BLaER1 (cell line): Measurements from ENCODE around the gene CEP128.

ENCODE experiments used
- H3K27ac ChIP-seq: shearing (Covaris generic); formaldehyde crosslinking; 2 replicates; pipeline ENCODE4 v1.8.1; 2022
- H3K27me3 ChIP-seq: shearing (Covaris generic); formaldehyde crosslinking; 2 replicates; pipeline ENCODE4 v1.8.1; 2022
- H3K36me3 ChIP-seq: shearing (Covaris generic); formaldehyde crosslinking; 2 replicates; pipeline ENCODE4 v1.8.1; 2022
- H3K4me1 ChIP-seq: shearing (Covaris generic); formaldehyde crosslinking; 2 replicates; pipeline ENCODE4 v1.8.1; 2022
- H3K4me2 ChIP-seq: shearing (Covaris generic); formaldehyde crosslinking; 2 replicates; pipeline ENCODE4 v1.8.1; 2022
- H3K4me3 ChIP-seq: shearing (Covaris generic); formaldehyde crosslinking; 2 replicates; pipeline ENCODE4 v1.8.1; 2022
- H3K9ac ChIP-seq: shearing (Covaris generic); formaldehyde crosslinking; 2 replicates; pipeline ENCODE4 v1.8.1; 2022
- H3K9me3 ChIP-seq: shearing (Covaris generic); formaldehyde crosslinking; 2 replicates; pipeline ENCODE4 v1.8.1; 2022
- H4K20me1 ChIP-seq: shearing (Covaris generic); formaldehyde crosslinking; 2 replicates; pipeline ENCODE4 v1.8.1; 2022
- Cebpa-rat ChIP-seq: shearing (Covaris generic); IDR thresholded peaks from 2 replicates; pipeline ENCODE4 v1.8.1; 2022

Gene CEP128

GRCh38 chr14:80576401-80576800 lies 365.1 kb downstream of the CEP128 start:
- H3K36me3 ChIP-seq: 0 out of 2 replicates have a peak, but pooled peaks cover 5% of the 10 kb centered on the region
- no peaks in the 10 kb centered on the region for H3K9me3 ChIP-seq
- no peak overlapping the region for H3K4me3 ChIP-seq
- H4K20me1 ChIP-seq: no peaks in the 10 kb centered on the region
- H3K4me1 ChIP-seq: no peaks in the 10 kb centered on the region
- no peak overlapping the region for H3K27ac ChIP-seq
- H3K27me3 ChIP-seq: no peaks in the 10 kb centered on the region
- no peak overlapping the region for H3K4me2 ChIP-seq
- H3K9ac ChIP-seq: no peak overlapping the region
- TF ChIP-seq Cebpa-rat: no peak

GRCh38 chr14:80575763-80576162 lies 365.8 kb downstream of the CEP128 start:
- no peak for TF ChIP-seq Cebpa-rat
- H3K4me2 ChIP-seq: no peak overlapping the region
- 0 out of 2 replicates have a peak, but pooled peaks cover 5% of the 10 kb centered on the region for H3K36me3 ChIP-seq
- no peaks in the 10 kb centered on the region for H3K9me3 ChIP-seq
- no peaks in the 10 kb centered on the region for H4K20me1 ChIP-seq
- H3K4me1 ChIP-seq: no peaks in the 10 kb centered on the region
- no peak overlapping the region for H3K9ac ChIP-seq
- no peak overlapping the region for H3K27ac ChIP-seq
- no peak overlapping the region for H3K4me3 ChIP-seq
- H3K27me3 ChIP-seq: no peaks in the 10 kb centered on the region

GRCh38 chr14:80572666-80573065 lies 368.9 kb downstream of the CEP128 start:
- H3K9me3 ChIP-seq: no peaks in the 10 kb centered on the region
- H3K9ac ChIP-seq: no peak overlapping the region
- no peaks in the 10 kb centered on the region for H4K20me1 ChIP-seq
- H3K27me3 ChIP-seq: no peaks in the 10 kb centered on the region
- no peaks in the 10 kb centered on the region for H3K4me1 ChIP-seq
- H3K4me2 ChIP-seq: no peak overlapping the region
- H3K36me3 ChIP-seq: no peaks in the 10 kb centered on the region
- no peak for TF ChIP-seq Cebpa-rat
- H3K27ac ChIP-seq: no peak overlapping the region
- H3K4me3 ChIP-seq: no peak overlapping the region

- Histone ChIP-seq H3K9ac (no peak overlapping the region), H4K20me1 (no peaks in the 10 kb centered on the region), H3K27ac (no peak overlapping the region), H3K4me2 (no peak overlapping the region), H3K9me3 (no peaks in the 10 kb centered on the region), H3K36me3 (no peaks in the 10 kb centered on the region), H3K4me3 (no peak overlapping the region), H3K4me1 (no peaks in the 10 kb centered on the region), H3K27me3 (no peaks in the 10 kb centered on the region)
- no peak for TF ChIP-seq Cebpa-rat
These were observed 370.6 kb downstream of the CEP128 start for GRCh38 chr14:80570930-80571298.

GRCh38 chr14:80567905-80568536 lies 373.5 kb downstream of the CEP128 start:
- H3K4me3 ChIP-seq: no peak overlapping the region
- no peak overlapping the region for H3K9ac ChIP-seq
- H3K9me3 ChIP-seq: no peaks in the 10 kb centered on the region
- no peak overlapping the region for H3K4me2 ChIP-seq
- H3K4me1 ChIP-seq: no peaks in the 10 kb centered on the region
- no peaks in the 10 kb centered on the region for H3K27me3 ChIP-seq
- H3K36me3 ChIP-seq: no peaks in the 10 kb centered on the region
- TF ChIP-seq Cebpa-rat: no peak
- H4K20me1 ChIP-seq: no peaks in the 10 kb centered on the region
- no peak overlapping the region for H3K27ac ChIP-seq

GRCh38 chr14:80565001-80565400 lies 376.5 kb downstream of the CEP128 start:
- H3K9ac ChIP-seq: no peak overlapping the region
- H3K36me3 ChIP-seq: no peaks in the 10 kb centered on the region
- H3K4me1 ChIP-seq: no peaks in the 10 kb centered on the region
- TF ChIP-seq Cebpa-rat: no peak
- H3K27ac ChIP-seq: no peak overlapping the region
- H3K4me3 ChIP-seq: no peak overlapping the region
- no peaks in the 10 kb centered on the region for H3K9me3 ChIP-seq
- no peaks in the 10 kb centered on the region for H4K20me1 ChIP-seq
- H3K27me3 ChIP-seq: no peaks in the 10 kb centered on the region
- no peak overlapping the region for H3K4me2 ChIP-seq

- Histone ChIP-seq H3K4me2 (no peak overlapping the region), H3K9me3 (no peaks in the 10 kb centered on the region), H3K36me3 (no peaks in the 10 kb centered on the region), H4K20me1 (no peaks in the 10 kb centered on the region), H3K27ac (no peak overlapping the region), H3K27me3 (no peaks in the 10 kb centered on the region), H3K4me1 (no peaks in the 10 kb centered on the region), H3K9ac (no peak overlapping the region), H3K4me3 (no peak overlapping the region)
- no peak for TF ChIP-seq Cebpa-rat
These were observed 377.5 kb downstream of the CEP128 start for GRCh38 chr14:80564051-80564450.

GRCh38 chr14:80560800-80561657 lies 380.5 kb downstream of the CEP128 start:
- Histone ChIP-seq H3K27ac (no peak overlapping the region), H3K36me3 (no peaks in the 10 kb centered on the region), H3K4me3 (no peak overlapping the region), H3K9me3 (no peaks in the 10 kb centered on the region), H3K4me2 (no peak overlapping the region), H3K4me1 (no peaks in the 10 kb centered on the region), H3K9ac (no peak overlapping the region), H3K27me3 (no peaks in the 10 kb centered on the region), H4K20me1 (no peaks in the 10 kb centered on the region)
- no peak for TF ChIP-seq Cebpa-rat

GRCh38 chr14:80554139-80554538 lies 387.4 kb downstream of the CEP128 start:
- TF ChIP-seq Cebpa-rat: no peak
- H3K4me3 ChIP-seq: no peak overlapping the region
- H3K4me1 ChIP-seq: no peaks in the 10 kb centered on the region
- no peak overlapping the region for H3K9ac ChIP-seq
- no peak overlapping the region for H3K4me2 ChIP-seq
- H3K27ac ChIP-seq: no peak overlapping the region
- H3K9me3 ChIP-seq: no peaks in the 10 kb centered on the region
- no peaks in the 10 kb centered on the region for H4K20me1 ChIP-seq
- H3K27me3 ChIP-seq: no peaks in the 10 kb centered on the region
- no peaks in the 10 kb centered on the region for H3K36me3 ChIP-seq

GRCh38 chr14:80549141-80549540 lies 392.4 kb downstream of the CEP128 start:
- no peaks in the 10 kb centered on the region for H3K27me3 ChIP-seq
- no peak overlapping the region for H3K27ac ChIP-seq
- no peak for TF ChIP-seq Cebpa-rat
- no peaks in the 10 kb centered on the region for H3K4me1 ChIP-seq
- no peak overlapping the region for H3K9ac ChIP-seq
- H3K4me3 ChIP-seq: no peak overlapping the region
- no peaks in the 10 kb centered on the region for H4K20me1 ChIP-seq
- H3K9me3 ChIP-seq: no peaks in the 10 kb centered on the region
- no peaks in the 10 kb centered on the region for H3K36me3 ChIP-seq
- H3K4me2 ChIP-seq: no peak overlapping the region
